ENCODE data around the gene HPCAL1. TPM values are rescaled to one million over a fixed set of nuclear protein-coding genes. Genes with fewer than 3 reads are reported as not detected.

The HPCAL1 gene
- total RNA-seq, 1 experiment from 2014 or later, result 22.0 TPM

GRCh38 chr2:10368491-10369231 lies 66.0 kb downstream of the HPCAL1 start:
- no peaks in the 10 kb centered on the region for H3K27me3 ChIP-seq (ENCODE audit: control insufficient read depth, insufficient read depth, low read length)
- DNase-seq, result no peak

GRCh38 chr2:10369269-10370255 lies 66.9 kb downstream of the HPCAL1 start:
- Histone ChIP-seq H3K4me3 (ENCODE audit: insufficient read depth, low read depth, low read length) (no peak overlapping the region), H3K27me3 (ENCODE audit: control insufficient read depth, insufficient read depth, low read length) (no peaks in the 10 kb centered on the region), H3K36me3 (replicated peaks; ENCODE audit: control insufficient read depth, insufficient read depth, low read length) (no peaks in the 10 kb centered on the region)
- no peak for DNase-seq

More at GRCh38 chr2:10368491-10369231, 66.0 kb downstream of the HPCAL1 start:
- Histone ChIP-seq H3K4me3 (ENCODE audit: insufficient read depth, low read depth, low read length) (no peak overlapping the region), H3K36me3 (replicated peaks; ENCODE audit: control insufficient read depth, insufficient read depth, low read length) (no peaks in the 10 kb centered on the region)

- no peak for DNase-seq
- Histone ChIP-seq H3K4me3 (ENCODE audit: insufficient read depth, low read depth, low read length) (no peak overlapping the region), H3K36me3 (replicated peaks; ENCODE audit: control insufficient read depth, insufficient read depth, low read length) (no peaks in the 10 kb centered on the region), H3K27me3 (ENCODE audit: control insufficient read depth, insufficient read depth, low read length) (no peaks in the 10 kb centered on the region)
These were observed 67.7 kb downstream of the HPCAL1 start for GRCh38 chr2:10370390-10370789.

- no peak for DNase-seq
- no peak overlapping the region for H3K4me3 ChIP-seq (ENCODE audit: insufficient read depth, low read depth, low read length)
- no peaks in the 10 kb centered on the region for H3K36me3 ChIP-seq (replicated peaks; ENCODE audit: control insufficient read depth, insufficient read depth, low read length)
- H3K27me3 ChIP-seq (ENCODE audit: control insufficient read depth, insufficient read depth, low read length), result no peaks in the 10 kb centered on the region
These were observed 68.2 kb downstream of the HPCAL1 start for GRCh38 chr2:10370895-10371294.

GRCh38 chr2:10371441-10372196 lies 68.9 kb downstream of the HPCAL1 start:
- H3K36me3 ChIP-seq (replicated peaks; ENCODE audit: control insufficient read depth, insufficient read depth, low read length), result no peaks in the 10 kb centered on the region
- DNase-seq, result no peak
- no peaks in the 10 kb centered on the region for H3K27me3 ChIP-seq (ENCODE audit: control insufficient read depth, insufficient read depth, low read length)
- H3K4me3 ChIP-seq (ENCODE audit: insufficient read depth, low read depth, low read length), result no peak overlapping the region

GRCh38 chr2:10372203-10372861 lies 69.6 kb downstream of the HPCAL1 start:
- Histone ChIP-seq H3K36me3 (replicated peaks; ENCODE audit: control insufficient read depth, insufficient read depth, low read length) (no peaks in the 10 kb centered on the region), H3K4me3 (ENCODE audit: insufficient read depth, low read depth, low read length) (no peak overlapping the region), H3K27me3 (ENCODE audit: control insufficient read depth, insufficient read depth, low read length) (no peaks in the 10 kb centered on the region)
- no peak for DNase-seq

- H3K4me3 ChIP-seq (ENCODE audit: insufficient read depth, low read depth, low read length), result no peak overlapping the region
- H3K36me3 ChIP-seq (replicated peaks; ENCODE audit: control insufficient read depth, insufficient read depth, low read length), result no peaks in the 10 kb centered on the region
- H3K27me3 ChIP-seq (ENCODE audit: control insufficient read depth, insufficient read depth, low read length), result no peaks in the 10 kb centered on the region
- DNase-seq, result peak; percentile 78
These were observed 70.1 kb downstream of the HPCAL1 start for GRCh38 chr2:10372862-10373240.

- no peak for DNase-seq
- no peak overlapping the region for H3K4me3 ChIP-seq (ENCODE audit: insufficient read depth, low read depth, low read length)
- H3K36me3 ChIP-seq (replicated peaks; ENCODE audit: control insufficient read depth, insufficient read depth, low read length), result no peaks in the 10 kb centered on the region
- H3K27me3 ChIP-seq (ENCODE audit: control insufficient read depth, insufficient read depth, low read length), result no peaks in the 10 kb centered on the region
These were observed 71.2 kb downstream of the HPCAL1 start for GRCh38 chr2:10373931-10374330.

- H3K36me3 ChIP-seq (replicated peaks; ENCODE audit: control insufficient read depth, insufficient read depth, low read length), result no peaks in the 10 kb centered on the region
- no peak overlapping the region for H3K4me3 ChIP-seq (ENCODE audit: insufficient read depth, low read depth, low read length)
- no peaks in the 10 kb centered on the region for H3K27me3 ChIP-seq (ENCODE audit: control insufficient read depth, insufficient read depth, low read length)
- no peak for DNase-seq
These were observed 71.7 kb downstream of the HPCAL1 start for GRCh38 chr2:10374362-10374943.

GRCh38 chr2:10375570-10376281 lies 73.0 kb downstream of the HPCAL1 start:
- no peak for DNase-seq
- no peak overlapping the region for H3K4me3 ChIP-seq (ENCODE audit: insufficient read depth, low read depth, low read length)
- H3K27me3 ChIP-seq (ENCODE audit: control insufficient read depth, insufficient read depth, low read length), result no peaks in the 10 kb centered on the region
- no peaks in the 10 kb centered on the region for H3K36me3 ChIP-seq (replicated peaks; ENCODE audit: control insufficient read depth, insufficient read depth, low read length)

GRCh38 chr2:10377052-10377746 lies 74.5 kb downstream of the HPCAL1 start:
- H3K36me3 ChIP-seq (replicated peaks; ENCODE audit: control insufficient read depth, insufficient read depth, low read length), result no peaks in the 10 kb centered on the region
- H3K4me3 ChIP-seq (ENCODE audit: insufficient read depth, low read depth, low read length), result no peak overlapping the region
- no peaks in the 10 kb centered on the region for H3K27me3 ChIP-seq (ENCODE audit: control insufficient read depth, insufficient read depth, low read length)
- peak; percentile 53 for DNase-seq

- DNase-seq, result peak; percentile 42
- no peaks in the 10 kb centered on the region for H3K27me3 ChIP-seq (ENCODE audit: control insufficient read depth, insufficient read depth, low read length)
- H3K36me3 ChIP-seq (replicated peaks; ENCODE audit: control insufficient read depth, insufficient read depth, low read length), result no peaks in the 10 kb centered on the region
- H3K4me3 ChIP-seq (ENCODE audit: insufficient read depth, low read depth, low read length), result no peak overlapping the region
These were observed 75.0 kb downstream of the HPCAL1 start for GRCh38 chr2:10377747-10378085.

- Histone ChIP-seq H3K4me3 (ENCODE audit: insufficient read depth, low read depth, low read length) (no peak overlapping the region), H3K27me3 (ENCODE audit: control insufficient read depth, insufficient read depth, low read length) (no peaks in the 10 kb centered on the region), H3K36me3 (replicated peaks; ENCODE audit: control insufficient read depth, insufficient read depth, low read length) (no peaks in the 10 kb centered on the region)
- no peak for DNase-seq
These were observed 75.5 kb downstream of the HPCAL1 start for GRCh38 chr2:10378189-10378588.
